K562 (cell line): Measurements from ENCODE around the gene MCEE. TPM values are rescaled to one million over a fixed set of nuclear protein-coding genes. Genes with fewer than 3 reads are reported as not detected.
A peak's percentile ranks its signal among the peaks of the same experiment; 100 is the strongest.

ENCODE experiments used
- BRD9 ChIP-seq: fragments of 450-650 bp; IDR thresholded peaks from 2 replicates; pipeline ENCODE4 v1.6.1; 2018; ENCODE audit warnings: low read depth; ENCODE audit not compliant: partially characterized antibody
- CBX8 ChIP-seq: fragments of 200-600 bp; sonication (generic); IDR thresholded peaks from 2 replicates; pipeline ENCODE4 v1.6.1; 2012; ENCODE audit warnings: borderline replicate concordance, mixed run types, low read depth, mild to moderate bottlenecking, moderate library complexity, mixed read lengths, low read length, control low read depth, inconsistent platforms; ENCODE audit not compliant: poor library complexity, severe bottlenecking; ENCODE audit errors: extremely low read depth
- CEBPZ ChIP-seq: fragments of 150-350 bp; IDR thresholded peaks from 2 replicates; pipeline ENCODE4 v1.6.1; 2014; ENCODE audit warnings: low read depth, mild to moderate bottlenecking, low read length, borderline replicate concordance
- ETS2 ChIP-seq: IDR thresholded peaks from 2 replicates; pipeline ENCODE4 v1.6.1; 2016; ENCODE audit warnings: borderline replicate concordance, missing genetic modification characterization, mild to moderate bottlenecking, moderate library complexity, missing compliant biosample characterization; ENCODE audit not compliant: poor library complexity, severe bottlenecking
- GTF2A2 ChIP-seq: IDR thresholded peaks from 2 replicates; pipeline ENCODE4 v1.6.1; 2016; ENCODE audit warnings: mild to moderate bottlenecking, missing genetic modification characterization, missing compliant biosample characterization
- HEY1 ChIP-seq: fragments of 250-450 bp; sonication (Bioruptor Pico); IDR thresholded peaks from 2 replicates; pipeline ENCODE4 v1.5.0; 2020; ENCODE audit warnings: mild to moderate bottlenecking, moderate library complexity, borderline replicate concordance
- MXI1 ChIP-seq: IDR thresholded peaks from 2 replicates; pipeline ENCODE4 v1.6.1; 2011; ENCODE audit warnings: low read depth, mild to moderate bottlenecking, improper control_type of control experiment, low read length
- NKRF ChIP-seq: fragments of 450-650 bp; IDR thresholded peaks from 2 replicates; pipeline ENCODE4 v1.6.1; 2016; ENCODE audit warnings: borderline replicate concordance
- RAD21 ChIP-seq, 2 experiments: fragments of 250-450 bp in 1 of 2; fragments of 450-650 bp in 1 of 2; sonication (Bioruptor Pico) in 1 of 2; formaldehyde crosslinking in 1 of 2; IDR thresholded peaks in 1 of 2; conservative IDR thresholded peaks in 1 of 2; 2 replicates each; pipeline versions ENCODE4 v1.4.0 to v1.8.0; 2020 to 2022; ENCODE audit warnings: mild to moderate bottlenecking in 2 of 2, moderate library complexity in 1 of 2
- SIX5 ChIP-seq, 2 experiments: IDR thresholded peaks; 2 replicates each; pipeline ENCODE4 v1.6.1; 2011; ENCODE audit warnings: low read length in 2 of 2, borderline replicate concordance in 1 of 2, low read depth in 1 of 2, mild to moderate bottlenecking in 1 of 2, moderate library complexity in 1 of 2; ENCODE audit not compliant: insufficient read depth in 1 of 2
- SRSF1 ChIP-seq: fragments of 200-400 bp; formaldehyde crosslinking; IDR thresholded peaks from 2 replicates; pipeline ENCODE4 v1.6.1; 2017; ENCODE audit warnings: mild to moderate bottlenecking, low read depth, low read length, moderate library complexity
- TBL1XR1 ChIP-seq, 2 experiments: IDR thresholded peaks; 2 replicates each; pipeline ENCODE4 v1.6.1; 2012; ENCODE audit warnings: improper control_type of control experiment in 2 of 2, low read length in 2 of 2, mild to moderate bottlenecking in 1 of 2
- TFAM ChIP-seq: fragments of 250-450 bp; sonication (Bioruptor Pico); conservative IDR thresholded peaks from 2 replicates; pipeline ENCODE4 v1.5.0; 2021; ENCODE audit warnings: mild to moderate bottlenecking, moderate library complexity
- ZMIZ1 ChIP-seq, 2 experiments: fragments of 150-350 bp in 1 of 2; IDR thresholded peaks; 2 replicates each; pipeline ENCODE4 v1.6.1; 2012 to 2016; ENCODE audit warnings: low read depth in 2 of 2, low read length in 2 of 2, mild to moderate bottlenecking in 1 of 2, moderate library complexity in 1 of 2
- ZNF133 ChIP-seq: fragments of 250-450 bp; sonication (Bioruptor Pico); IDR thresholded peaks from 2 replicates; pipeline ENCODE4 v1.4.0; 2020; ENCODE audit warnings: mild to moderate bottlenecking
- ZNF764 ChIP-seq: fragments of 250-450 bp; sonication (Bioruptor Pico); IDR thresholded peaks from 2 replicates; pipeline ENCODE4 v1.4.0; 2020; ENCODE audit warnings: low read depth, mild to moderate bottlenecking, moderate library complexity
- polyA plus RNA-seq, 8 experiments: library from polyadenylated mRNA; depleted of rRNA in 4 of 8; stranded (reverse) in 5 of 8; unstranded in 3 of 8; fragments of >200 nt; fragmentation: Nextera tagmentation in 2 of 8; fragmentation: Illumina TruSeq in 1 of 8; extraction: Ambion mirVana in 2 of 8; extraction: Trizol in 1 of 8; gene quantifications; 2 replicates each; pipeline versions ENCODE4 v1.2.1 to v1.2.3, GENCODE V29; 2011 to 2014; ENCODE audit warnings: inconsistent platforms in 1 of 8, missing spikeins in 1 of 8
- total RNA-seq, 7 experiments: library from RNA; depleted of rRNA in 6 of 7; stranded (reverse); fragments of >200 nt in 6 of 7; fragmentation: Illumina TruSeq in 2 of 7; extraction: Trizol in 2 of 7; gene quantifications; 2 replicates each; pipeline versions ENCODE4 v1.2.1 to v1.2.3, GENCODE V29; 2011 to 2021; ENCODE audit warnings: low replicate concordance in 1 of 7

Gene MCEE
- total and polyA plus RNA-seq, 9 of the 15 experiments (the other 6 are each of a cell fraction or from before 2014, with no cell fraction given) = 15.6 to 49.1 (median 24.5) TPM

- no peak for TF ChIP-seq SIX5 (IDR thresholded peaks at IDR 0.05; ENCODE audit: borderline replicate concordance in 1 of 2, insufficient read depth in 1 of 2, low read depth in 1 of 2, low read length in 2 of 2)
- no peak; the same call in 1 of the 2 replicates for TF ChIP-seq HEY1
- no peak for TF ChIP-seq ZNF764 (CRISPR knock-in tag)
- TF ChIP-seq TBL1XR1 (IDR thresholded peaks at IDR 0.05; ENCODE audit: low read length in 2 of 2) = no peak
- peak; percentile 68; the same call in 1 of the 2 replicates for TF ChIP-seq MXI1
- no peak for TF ChIP-seq CEBPZ
- TF ChIP-seq ZNF133 (CRISPR knock-in tag) = no peak
- no peak for TF ChIP-seq ETS2 (tag)
- 0 out of 2 replicates have a peak, but pooled peaks have one; percentile 20 for TF ChIP-seq SRSF1
- peak; percentile 98 for TF ChIP-seq NKRF
- TF ChIP-seq BRD9 = no peak
- TF ChIP-seq CBX8 = no peak
- no peak for TF ChIP-seq GTF2A2 (tag)
- TF ChIP-seq TFAM (CRISPR knock-in tag) = no peak
- peak in 1 of 2 experiments; percentile 22; a peak in 1 of 4 replicates for TF ChIP-seq RAD21 (CRISPR knock-in tag; conservative IDR thresholded peaks at IDR 0.05 in 1 of 2, IDR thresholded peaks at IDR 0.05 in 1 of 2)
- TF ChIP-seq ZMIZ1 (IDR thresholded peaks at IDR 0.05; ENCODE audit: low read depth in 2 of 2, low read length in 2 of 2) = no peak
Observed at GRCh38 chr2:71068218-71069035, 61.6 kb downstream of the MCEE start, which contains the start of gene NAGK (continued).
